ENCODE data around the gene RAB29.
"Not testable (repeated sequence)": the region's sequence is repeated elsewhere in the genome, so short reads cannot be mapped to it uniquely, and the experiment has no call there.

The RAB29 gene

DNA sequence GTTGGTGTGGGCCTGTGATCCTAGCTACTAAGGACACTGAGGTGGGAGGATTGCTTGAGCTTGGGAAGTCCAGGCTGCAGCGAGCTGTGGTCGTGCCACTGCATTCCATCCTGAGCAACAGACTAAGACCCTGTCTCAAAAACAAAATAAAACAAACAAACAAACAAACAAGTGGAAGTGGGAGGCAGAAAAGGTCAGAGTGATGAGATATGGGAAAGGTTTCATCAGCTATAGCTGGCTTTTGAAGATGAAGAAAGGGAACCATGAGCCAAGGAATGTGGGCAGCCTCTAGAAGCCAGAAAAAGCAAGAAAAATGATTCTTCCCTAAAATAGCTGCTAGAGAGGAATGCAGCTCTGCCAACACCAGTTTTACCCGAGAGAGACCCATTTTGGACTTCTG is 14.7 kb downstream of the RAB29 start:
- DNase-seq: no peak

DNA sequence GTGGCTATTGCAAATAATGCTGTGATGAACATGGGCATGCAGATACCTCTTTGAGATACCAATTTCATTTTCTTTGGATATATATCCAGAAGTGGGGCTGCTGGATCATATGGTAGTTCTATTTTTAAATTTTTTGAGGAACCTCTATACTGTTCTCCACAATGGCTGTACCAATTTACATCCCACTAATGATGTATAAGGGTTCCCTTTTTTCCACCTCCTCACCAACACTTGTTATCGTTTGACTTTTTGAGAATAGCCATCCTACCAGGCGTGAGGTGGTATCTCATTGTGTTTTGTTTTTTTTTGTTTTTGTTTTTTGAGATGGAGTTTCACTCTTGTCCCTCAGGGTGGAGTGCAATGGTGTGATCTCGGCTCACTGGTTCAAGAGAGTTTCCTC is 18.7 kb downstream of the RAB29 start:
- no peak for DNase-seq

DNA sequence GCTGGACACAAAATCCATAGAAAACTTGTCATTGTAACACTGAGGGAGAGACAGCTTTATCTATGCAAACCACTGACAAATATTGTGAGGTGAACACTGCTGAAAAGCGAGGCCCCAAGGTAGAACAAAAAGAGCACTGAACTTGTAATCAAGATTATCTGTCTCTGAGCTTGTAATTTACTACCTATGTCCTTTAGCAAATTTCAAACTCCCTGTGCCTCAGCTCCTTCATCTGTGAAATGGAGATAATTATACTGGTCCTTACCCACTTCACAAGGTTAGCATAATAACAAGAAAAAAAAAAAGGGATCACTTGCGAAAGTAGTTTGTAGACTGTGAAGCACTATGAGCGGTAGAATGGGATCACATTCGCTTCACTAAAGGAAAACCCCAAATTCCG is 20.4 kb downstream of the RAB29 start:
- DNase-seq: no peak

DNA sequence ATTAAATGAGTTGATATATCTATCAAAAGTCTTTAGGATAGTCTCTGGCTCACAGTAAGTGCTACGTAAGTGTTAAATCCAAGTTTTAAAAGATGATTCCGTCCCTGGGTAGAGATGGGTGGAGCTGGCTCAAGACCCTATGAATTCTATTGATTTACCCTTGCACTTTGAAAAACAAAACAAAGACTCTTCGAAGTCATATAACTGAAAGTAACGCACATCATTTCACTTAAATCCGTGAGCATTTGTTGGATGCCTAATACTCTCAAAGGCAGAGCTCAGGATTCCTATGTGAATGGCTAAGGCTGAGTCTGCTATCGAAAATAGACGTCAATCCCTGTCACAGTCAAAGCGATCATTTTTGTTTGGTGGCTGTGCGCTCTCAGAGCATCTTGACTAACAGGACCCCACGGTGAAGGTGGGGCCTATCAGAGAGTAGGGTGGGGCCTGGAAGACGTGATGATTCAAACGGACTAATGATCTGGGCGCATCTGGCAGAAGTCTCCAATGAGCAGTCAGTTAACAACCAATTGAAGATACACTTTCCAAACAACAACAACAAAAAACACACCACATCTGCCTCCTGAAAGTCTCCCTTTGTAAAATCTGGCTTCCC is 24.1 kb downstream of the RAB29 start:
- no peak for DNase-seq

GRCh38 chr1:205750138-205751035 is 24.9 kb downstream of the RAB29 start, which contains the start of gene NUCKS1:
Gene NUCKS1, minus strand, starts transcription at chr1:205750182. Its CDS starts 209 bp downstream, at chr1:205749973.
- peak; percentile 95 for DNase-seq

GRCh38 chr1:205749234-205750137 is 25.8 kb downstream of the RAB29 start:
- peak; percentile 96 for DNase-seq

DNA sequence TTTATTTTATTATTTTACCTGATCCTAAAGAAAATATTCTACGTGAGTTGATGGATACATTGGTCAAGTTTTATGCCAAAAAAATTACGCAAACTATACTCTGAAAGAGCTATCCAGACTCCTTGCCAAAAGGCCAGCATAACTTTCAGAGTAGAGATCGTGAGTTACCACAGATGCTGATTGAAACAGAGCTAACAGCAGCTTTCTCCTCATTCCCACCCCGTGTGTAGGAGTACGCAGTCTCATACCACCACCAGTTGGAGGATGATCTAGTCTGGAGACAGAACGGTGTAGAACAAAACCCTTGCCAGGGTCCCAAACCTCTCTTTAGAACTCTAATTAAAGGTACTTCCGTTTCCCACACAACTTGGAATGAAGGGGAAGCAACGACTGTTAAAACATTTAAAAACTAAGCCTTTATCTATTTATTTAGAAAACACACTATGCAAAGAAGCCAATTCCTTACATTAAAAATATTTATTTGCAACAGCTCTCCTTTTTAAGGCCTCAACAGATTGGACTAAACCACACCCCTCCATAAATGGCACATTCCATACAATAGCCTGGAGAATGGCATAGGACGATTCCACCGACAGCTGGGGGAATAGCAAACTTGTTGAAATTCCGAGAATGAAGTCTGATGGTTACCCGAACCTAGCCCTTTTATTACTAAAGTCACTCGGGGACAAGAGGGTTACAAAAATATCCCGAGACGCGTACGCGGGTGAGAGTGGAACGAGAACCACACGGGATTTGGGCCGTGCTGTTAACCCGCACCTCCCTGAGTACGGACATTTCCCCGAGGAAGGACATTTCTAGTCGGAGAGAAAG is 26.7 kb downstream of the RAB29 start:
- peak; percentile 61 for DNase-seq

GRCh38 chr1:205746757-205747412 is 28.4 kb downstream of the RAB29 start:
- no peak for DNase-seq

DNA sequence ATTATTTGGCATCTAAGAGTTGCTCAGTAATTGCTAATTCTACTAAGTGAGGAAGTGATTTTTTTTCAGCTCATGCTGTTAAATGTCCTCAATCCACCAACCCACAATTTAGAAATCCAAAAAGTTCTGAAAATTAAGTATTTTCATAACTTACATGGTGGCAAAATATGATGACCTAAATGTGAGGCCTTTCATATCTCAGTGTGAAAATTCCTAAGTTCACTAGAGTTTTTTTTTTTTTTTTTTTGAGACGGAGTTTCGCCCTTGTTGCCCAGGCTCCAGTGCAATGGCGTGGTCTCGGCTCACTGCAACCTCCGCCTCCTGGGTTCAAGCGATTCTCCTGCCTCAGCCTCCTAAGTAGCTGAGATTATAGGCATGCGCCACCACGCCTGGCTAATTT is 30.9 kb downstream of the RAB29 start:
- DNase-seq: no peak

- no peak for DNase-seq
Measured at GRCh38 chr1:205743977-205744376, 31.3 kb downstream of the RAB29 start.

- DNase-seq: no peak
Measured at GRCh38 chr1:205741681-205742080, 33.6 kb downstream of the RAB29 start.

- no peak for DNase-seq
Measured at GRCh38 chr1:205739348-205740160, 35.7 kb downstream of the RAB29 start.

DNA sequence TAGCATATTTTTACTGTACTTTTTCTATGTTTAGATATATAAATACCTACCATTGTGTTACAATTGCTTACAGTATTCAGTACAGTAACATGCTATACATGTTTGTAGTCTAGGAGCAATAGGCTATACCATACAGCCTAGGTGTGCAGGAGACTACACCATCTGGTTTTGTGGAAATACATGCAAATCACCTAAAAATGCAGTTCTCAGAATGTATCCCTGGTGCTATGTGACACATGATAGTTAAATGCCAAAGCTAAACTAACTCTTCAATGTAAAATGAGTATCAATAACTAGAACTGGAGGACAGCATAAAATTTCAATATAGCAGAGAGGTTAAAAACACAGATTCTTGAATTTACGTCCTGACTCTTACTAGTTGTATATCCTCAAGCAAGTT is 40.1 kb downstream of the RAB29 start:
- DNase-seq: no peak

DNA sequence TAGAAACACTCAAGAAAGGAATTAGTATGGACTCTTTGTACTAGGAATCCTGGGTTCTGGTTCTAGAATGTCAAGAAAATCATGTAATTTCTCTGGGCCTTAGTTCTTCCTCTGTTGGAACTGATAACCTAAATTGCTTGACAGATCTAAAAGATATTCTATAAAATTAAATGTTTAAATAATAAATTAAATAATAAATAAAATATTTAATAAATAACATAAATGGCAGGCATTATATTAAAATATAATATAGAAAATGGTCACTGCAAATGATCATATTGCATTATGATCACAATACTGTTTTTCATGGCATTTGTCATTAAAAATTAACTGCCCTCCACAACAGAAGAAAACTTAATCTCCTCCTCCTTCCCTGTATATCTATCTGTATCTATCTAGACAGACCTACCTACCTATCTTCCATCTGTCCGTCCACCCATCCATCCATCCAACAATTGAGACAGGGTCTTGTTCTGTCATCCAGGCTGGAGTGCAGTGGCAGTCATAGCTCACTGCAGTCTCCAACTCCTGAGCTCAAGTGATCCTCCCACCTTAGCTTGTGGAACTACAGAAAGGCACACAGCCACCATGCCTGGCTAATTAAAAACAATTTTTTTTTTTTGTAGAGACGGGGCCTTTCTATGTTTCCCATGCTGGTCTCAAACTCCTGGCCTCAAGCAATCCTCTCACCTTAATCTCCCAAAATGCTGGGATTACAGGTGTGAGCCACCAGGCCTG is 41.7 kb downstream of the RAB29 start:
- no peak for DNase-seq

- DNase-seq: no peak
Measured at GRCh38 chr1:205729945-205730610, 45.2 kb downstream of the RAB29 start.

DNA sequence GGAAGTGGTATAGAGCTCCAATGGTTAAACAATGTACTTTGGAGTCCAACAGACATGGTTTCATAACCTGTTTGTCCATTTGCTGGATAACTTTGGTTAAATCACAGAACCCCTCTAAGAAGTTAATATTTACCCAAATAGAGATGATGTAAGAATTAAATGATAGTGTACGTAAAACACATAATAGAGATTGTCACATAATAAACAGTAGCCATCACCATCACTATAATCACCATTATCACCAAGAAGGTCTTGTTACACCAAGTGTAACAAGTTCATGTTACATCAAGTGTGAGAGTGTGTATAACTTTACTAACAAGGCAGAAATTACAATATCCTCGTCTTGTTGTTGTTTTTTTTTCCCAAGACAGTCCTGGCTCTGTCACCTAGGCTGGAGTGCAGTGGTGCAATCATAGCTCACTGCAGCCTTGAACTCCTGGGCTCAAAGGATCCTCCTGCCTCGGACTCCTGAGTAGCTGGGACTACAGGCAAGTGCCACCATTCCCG is 48.6 kb downstream of the RAB29 start:
- DNase-seq: no peak

DNA sequence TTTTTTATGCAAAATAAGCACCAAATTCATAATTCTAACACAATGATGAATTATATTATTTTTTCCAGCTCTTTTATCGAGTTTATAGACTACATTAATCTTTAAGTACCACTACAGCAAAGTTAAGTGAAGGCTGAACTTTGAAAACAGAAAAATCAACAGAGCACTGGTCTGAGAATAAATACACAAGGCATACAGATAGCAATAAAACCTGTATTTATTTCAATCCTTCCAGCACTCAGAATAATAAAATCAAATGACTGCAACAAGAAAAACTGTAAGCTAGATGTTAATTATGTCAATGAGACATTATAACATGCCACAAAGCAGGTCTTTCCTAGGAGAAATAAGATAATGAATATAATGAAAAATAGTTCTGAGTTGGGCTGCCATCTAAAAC is 49.8 kb downstream of the RAB29 start:
- DNase-seq: no peak

DNA sequence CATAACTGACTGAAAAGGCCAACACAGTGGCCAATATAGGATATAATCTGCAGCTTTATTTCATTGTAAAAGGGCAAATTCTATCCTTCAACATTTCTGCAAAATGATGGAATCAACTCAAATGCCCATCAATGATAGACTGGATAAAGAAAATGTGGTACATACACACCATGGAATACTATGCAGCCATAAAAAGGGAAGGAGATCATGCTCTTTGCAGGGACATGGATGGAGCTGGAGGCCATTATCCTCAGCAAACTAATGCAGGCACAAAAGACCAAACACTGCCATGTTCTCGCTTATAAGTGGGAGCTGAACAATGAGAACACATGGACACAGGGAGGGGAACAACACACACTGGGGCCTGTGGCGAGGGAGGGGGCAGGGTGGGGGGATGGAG is 54.5 kb downstream of the RAB29 start:
- DNase-seq: not testable (repeated sequence)

DNA sequence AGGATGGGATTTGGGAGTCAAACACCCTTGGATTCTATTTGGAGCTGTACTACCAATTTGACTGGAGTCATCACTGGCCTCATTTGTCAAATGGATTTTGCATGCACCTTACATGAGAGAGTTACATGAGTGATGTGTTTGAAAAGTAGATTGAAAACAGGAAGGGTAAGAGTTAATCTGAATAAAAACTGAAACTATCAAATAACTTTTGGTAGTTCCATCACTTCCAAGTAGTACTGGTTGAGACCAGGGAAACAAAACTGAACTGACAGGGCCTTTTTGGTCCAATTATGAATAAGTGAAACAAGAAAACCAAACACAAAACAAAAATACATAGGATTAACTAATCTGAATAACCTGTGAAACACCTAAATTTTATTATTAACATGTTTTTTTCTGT is 55.5 kb downstream of the RAB29 start:
- no peak for DNase-seq

Data from stimulated activated CD8-positive, alpha-beta memory T cell treated with anti-CD3 and anti-CD28 coated beads, Interleukin-4, amount 100 ng/mL, for 48 hours (primary cell).